C4-2B (cell line): ENCODE results near the gene TMBIM1.

Experiments
- CTCF ChIP-seq: fragments of 450-650 bp; conservative IDR thresholded peaks from 2 replicates; pipeline ENCODE4 v1.5.1; 2017; ENCODE audit warnings: mild to moderate bottlenecking
- ZFX ChIP-seq: fragments of 450-650 bp; IDR thresholded peaks from 2 replicates; pipeline ENCODE4 v1.6.1; 2017

- TF ChIP-seq CTCF (no peak), ZFX (no peak)
Measured at GRCh38 chr2:218286570-218287459, 5.5 kb downstream of the TMBIM1 start.
